ENCODE results near the gene PSENEN. TPM values are rescaled to one million over a fixed set of nuclear protein-coding genes. Genes with fewer than 3 reads are reported as not detected.

PSENEN gene
- total RNA-seq, 1 donor from 2014 or later: 31.7 TPM

- DNase-seq (ENCODE audit: low spot score) (no peak), ATAC-seq (no peak)
These were observed 12.8 kb upstream of the PSENEN start for GRCh38 chr19:35732540-35733179.

- DNase-seq (ENCODE audit: low spot score) (no peak), ATAC-seq (no peak)
These were observed 12.0 kb upstream of the PSENEN start for GRCh38 chr19:35733180-35734125.

DNA sequence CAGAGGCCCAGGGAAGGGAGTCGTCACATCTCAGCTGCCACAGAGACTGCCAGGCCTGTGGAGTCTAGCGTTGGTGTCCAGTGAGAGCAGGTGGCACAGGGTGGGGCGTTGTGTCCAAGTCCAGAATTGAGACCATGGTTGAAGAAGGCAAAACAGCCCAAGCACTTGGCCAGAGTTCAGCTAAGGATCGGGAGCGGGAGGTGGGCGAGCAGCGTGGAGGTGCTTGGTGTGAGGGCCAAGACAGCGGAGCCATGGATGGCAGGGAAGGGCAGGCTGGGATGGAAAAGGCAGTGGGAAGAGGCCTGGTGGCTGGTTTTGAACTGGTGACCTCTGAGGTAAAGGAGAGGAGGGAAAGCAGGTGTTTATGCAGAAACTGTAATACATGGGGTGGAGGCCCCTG lies 11.2 kb upstream of the PSENEN start:
- ATAC-seq: no peak

GRCh38 chr19:35734889-35735288 lies 10.6 kb upstream of the PSENEN start:
- no peak for ATAC-seq

More for the DNA sequence above, 11.2 kb upstream of the PSENEN start:
- DNase-seq (ENCODE audit: low spot score): no peak

DNA sequence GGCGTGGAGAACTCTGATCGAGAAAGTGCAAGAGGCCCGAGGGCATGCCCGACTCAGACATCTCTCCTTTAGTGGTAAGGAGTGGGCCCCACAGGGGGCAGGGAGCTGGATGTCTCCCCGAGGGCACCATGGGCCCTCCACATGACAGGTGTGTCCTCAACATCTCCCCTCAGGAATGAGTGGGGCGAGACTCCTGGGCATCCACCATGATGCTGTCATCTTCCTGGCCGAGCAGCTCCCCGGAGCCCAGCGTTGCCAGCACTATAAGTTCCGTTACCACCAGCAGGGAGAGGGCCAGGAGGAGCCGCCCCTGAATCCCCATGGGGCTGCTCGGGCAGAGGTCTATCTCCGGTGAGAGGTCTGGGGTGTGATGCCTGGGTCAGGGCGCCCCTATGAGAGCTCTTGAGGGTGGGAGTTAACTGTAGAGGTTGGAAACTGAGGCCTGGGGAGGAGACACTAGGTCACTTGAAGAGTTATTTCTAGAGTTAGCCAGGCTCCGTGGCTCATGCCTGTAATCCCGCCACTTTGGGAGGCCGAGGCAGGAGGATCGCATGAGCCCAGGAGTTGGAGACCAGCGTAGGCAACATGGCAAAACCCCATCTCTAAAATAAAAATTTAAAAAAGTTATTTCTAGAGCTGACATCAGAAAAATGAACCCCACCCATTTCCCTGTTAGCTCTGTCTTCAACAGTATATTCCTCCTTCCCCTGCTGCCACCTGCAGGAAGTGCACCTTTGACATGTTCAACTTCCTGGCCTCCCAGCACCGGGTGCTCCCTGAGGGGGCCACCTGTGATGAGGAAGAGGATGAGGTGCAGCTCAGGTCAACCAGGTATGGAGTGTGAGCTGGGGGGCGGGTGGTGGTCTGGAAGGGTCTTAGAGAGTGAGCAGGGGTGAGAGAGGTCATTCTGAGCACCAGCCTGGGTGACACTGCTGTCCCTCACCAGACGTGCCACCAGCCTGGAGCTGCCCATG lies 8.3 kb upstream of the PSENEN start:
- ATAC-seq (no peak), DNase-seq (ENCODE audit: low spot score) (no peak)

More at GRCh38 chr19:35734889-35735288, 10.6 kb upstream of the PSENEN start:
- DNase-seq (ENCODE audit: low spot score): no peak

DNA sequence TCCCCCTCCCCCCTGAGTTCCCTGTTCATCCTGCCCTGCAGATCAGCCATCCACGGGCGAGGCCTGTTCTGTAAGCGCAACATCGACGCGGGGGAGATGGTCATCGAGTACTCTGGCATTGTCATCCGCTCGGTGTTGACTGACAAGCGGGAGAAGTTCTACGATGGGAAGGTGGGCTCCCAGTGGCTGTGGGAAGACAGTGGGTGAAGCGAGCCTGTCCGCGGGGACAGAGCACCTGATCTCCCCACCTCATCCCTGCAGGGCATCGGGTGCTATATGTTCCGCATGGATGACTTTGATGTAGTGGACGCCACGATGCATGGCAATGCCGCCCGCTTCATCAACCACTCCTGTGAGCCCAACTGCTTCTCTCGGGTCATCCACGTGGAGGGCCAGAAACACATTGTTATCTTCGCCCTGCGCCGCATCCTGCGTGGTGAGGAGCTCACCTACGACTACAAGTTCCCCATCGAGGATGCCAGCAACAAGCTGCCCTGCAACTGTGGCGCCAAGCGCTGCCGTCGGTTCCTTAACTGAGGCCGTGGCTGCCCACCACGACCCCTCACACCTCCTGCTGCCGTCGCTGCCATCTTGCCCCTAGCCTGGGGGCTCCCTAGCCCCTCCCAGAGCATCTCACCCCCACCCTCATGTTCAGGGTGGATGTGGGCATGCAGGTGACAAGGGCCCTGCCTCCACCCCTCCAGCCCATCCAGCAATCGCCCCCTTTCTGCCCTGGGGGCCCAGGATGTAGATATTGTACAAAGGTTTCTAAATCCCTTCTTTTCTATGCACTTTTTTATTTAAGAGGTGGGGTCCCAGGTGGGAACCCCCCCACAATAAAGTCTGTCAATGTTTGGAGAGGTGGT lies 7.2 kb upstream of the PSENEN start:
- ATAC-seq: no peak
- DNase-seq (ENCODE audit: low spot score): peak; percentile 47

GRCh38 chr19:35738887-35739229 lies 6.6 kb upstream of the PSENEN start:
- no peak for ATAC-seq
- DNase-seq (ENCODE audit: low spot score): no peak

DNA sequence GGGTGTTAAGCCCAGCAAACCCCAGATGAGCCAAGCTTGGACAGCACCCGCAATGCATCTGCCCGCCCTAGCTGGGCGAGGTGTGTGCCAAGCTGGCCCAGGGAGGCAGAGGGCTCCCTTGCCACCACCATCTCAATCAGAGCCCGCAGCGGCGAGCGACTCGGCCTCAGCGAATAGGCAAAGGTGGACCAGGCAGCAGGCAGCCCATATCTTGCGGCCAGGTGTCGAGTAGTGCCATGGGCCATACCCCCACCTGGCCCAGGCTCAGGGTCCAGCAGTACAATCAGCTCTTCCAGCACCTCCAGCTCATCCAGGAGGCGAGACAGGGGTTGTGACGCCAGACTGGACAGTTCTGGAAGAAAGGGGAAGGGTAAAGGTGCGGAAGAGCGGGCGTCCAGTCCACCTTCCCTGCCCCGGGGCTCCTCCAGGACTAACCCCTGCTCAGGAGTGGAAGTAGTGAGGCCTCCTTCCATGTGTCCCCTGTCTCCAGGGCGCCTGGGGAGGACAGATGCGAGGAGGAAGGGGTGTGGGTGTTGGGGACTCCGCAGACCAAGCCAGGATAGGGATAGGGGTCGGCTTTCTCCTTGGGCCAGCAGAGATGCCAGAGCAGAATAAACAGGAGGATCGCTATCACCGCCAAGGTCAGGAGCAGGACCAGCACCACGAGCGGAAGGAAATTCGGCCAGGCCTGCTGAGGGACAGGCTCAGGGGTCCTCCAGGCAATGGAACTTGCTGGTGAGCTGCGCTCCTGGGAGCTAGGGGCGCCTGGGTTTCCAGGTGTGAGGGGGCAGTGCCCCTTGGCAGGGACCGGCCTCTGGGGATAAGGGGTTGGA lies 6.0 kb upstream of the PSENEN start:
- DNase-seq (ENCODE audit: low spot score) (peak; percentile 53), ATAC-seq (no peak)

- ATAC-seq (no peak), DNase-seq (ENCODE audit: low spot score) (no peak)
These were observed 5.4 kb upstream of the PSENEN start for GRCh38 chr19:35740108-35740422.

- ATAC-seq (peak; percentile 77), DNase-seq (ENCODE audit: low spot score) (peak; percentile 99)
These were observed 4.8 kb upstream of the PSENEN start for GRCh38 chr19:35740423-35741202.

GRCh38 chr19:35741203-35741515 lies 4.3 kb upstream of the PSENEN start:
- DNase-seq (ENCODE audit: low spot score): no peak
- no peak for ATAC-seq

DNA sequence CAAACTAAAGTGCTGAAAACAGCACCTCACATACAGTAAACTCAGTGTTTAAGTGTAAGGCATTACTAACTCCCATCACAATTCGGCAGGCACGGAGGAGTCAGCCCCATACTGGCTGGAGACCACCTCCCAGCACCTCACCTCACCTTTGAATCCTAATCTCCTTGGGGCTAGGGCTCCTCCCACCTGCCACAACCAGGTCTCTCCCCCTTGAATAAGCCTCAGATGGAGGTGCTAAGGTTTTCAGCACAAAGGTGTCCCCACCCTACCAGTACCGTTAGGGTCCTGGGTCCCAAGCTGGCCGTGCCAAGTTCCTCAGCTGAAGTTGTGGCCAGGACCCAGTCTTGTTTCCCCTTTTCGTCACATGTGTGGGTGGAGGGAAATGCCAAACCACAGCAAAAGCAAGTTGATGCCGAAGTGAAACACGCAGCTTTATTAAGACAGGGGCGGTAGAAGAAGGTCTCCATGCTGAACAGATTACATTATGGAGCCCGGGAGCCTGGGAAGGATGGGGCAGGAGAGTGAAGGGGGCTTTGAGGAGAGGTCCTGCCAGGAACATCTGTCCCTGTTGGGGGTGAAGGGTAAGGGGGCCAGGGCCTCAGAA lies 3.2 kb upstream of the PSENEN start, which contains the start of gene IGFLR1:
Gene IGFLR1 (minus strand): TSS at position 332 of the 604 bp plus-strand sequence. CDS start 1,272 bp downstream, outside the sequence.
- ATAC-seq: no peak
- DNase-seq (ENCODE audit: low spot score): no peak

- DNase-seq (ENCODE audit: low spot score) (no peak), ATAC-seq (no peak)
These were observed 1.6 kb upstream of the PSENEN start for GRCh38 chr19:35743640-35744429.

DNA sequence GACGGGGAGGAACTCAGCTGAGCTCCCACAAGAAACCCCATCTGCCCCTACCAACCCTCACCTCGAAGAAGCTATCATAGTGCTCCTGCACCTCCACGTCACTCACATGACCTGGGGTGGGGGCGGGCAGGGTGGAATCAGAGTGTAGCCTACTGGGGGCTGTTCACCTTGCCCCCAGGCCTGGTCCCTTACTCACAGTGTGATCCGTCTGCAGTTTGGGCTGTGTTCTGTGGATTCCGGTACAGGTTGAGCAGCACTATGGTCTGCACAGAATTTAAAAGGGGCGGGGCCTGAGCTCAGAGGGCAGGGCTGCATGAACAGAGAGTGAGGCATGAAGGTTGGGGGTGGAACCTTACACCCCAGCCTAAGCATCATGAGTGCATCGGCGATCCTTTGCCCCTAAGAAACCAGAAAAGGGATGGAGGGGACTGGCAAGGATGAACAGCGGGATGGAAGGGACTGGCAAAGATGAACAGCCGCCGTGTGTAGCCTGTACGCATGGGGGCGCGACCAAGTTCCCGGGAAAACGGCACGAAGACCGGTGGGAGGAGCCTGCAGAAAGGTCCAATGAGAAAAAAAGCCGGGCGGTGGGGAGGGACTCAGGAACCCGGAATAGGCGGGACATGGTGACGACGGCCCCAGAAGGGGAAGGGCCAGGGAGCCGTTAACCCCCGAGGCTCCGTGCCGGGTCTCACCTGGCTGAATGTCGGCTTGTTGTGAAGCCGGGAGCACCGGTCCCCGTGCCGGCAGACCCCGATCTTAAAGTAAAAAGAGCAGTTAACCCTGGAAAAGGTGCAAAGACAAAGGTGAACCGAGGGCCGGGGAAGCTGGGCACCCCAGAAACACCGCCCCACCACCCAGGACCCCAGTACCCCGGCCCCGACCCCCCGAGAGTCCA lies 772 bp upstream of the PSENEN start:
- ATAC-seq: peak; percentile 69
- DNase-seq (ENCODE audit: low spot score): peak; percentile 96

DNA sequence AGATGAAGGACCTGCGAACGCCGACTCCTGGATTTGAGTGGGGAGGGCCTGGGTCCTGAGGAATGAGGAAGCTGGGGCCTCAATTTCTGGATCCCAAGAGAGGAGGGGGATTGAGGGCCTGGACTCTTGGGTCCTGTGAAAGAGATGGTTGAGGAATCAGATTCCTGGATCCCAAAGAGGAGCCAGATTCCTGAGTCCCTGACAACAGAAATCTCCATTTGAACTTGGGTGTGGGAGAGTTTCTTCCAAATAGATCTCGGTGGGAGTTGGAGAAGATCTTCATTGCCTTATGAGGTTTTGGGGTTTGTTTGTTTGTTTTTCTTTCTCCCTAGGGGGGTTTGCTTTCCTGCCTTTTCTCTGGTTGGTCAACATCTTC lies 624 bp downstream of the PSENEN start:
- no peak for ATAC-seq
- no peak for DNase-seq (ENCODE audit: low spot score)

DNA sequence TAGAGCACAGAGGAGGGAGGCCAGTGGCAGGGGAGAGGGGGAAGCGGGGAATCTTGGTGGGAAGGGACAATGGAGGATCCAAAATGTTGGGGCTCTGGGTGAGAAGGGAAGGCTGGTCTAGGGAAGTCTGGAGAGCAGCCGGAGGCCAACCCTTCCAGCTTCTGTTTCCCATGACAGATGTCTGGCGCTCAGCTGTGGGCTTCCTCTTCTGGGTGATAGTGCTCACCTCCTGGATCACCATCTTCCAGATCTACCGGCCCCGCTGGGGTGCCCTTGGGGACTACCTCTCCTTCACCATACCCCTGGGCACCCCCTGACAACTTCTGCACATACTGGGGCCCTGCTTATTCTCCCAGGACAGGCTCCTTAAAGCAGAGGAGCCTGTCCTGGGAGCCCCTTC lies 1.1 kb downstream of the PSENEN start:
- no peak for DNase-seq (ENCODE audit: low spot score)
- ATAC-seq: no peak

All from left lobe of liver (tissue), 2 donors.